ENCODE data around the gene IKBKG.
"Not testable (repeated sequence)": the region's sequence is repeated elsewhere in the genome, so short reads cannot be mapped to it uniquely, and the experiment has no call there.

Gene IKBKG

GRCh38 chrX:154526901-154527675, 20.3 kb upstream of the IKBKG start:
- peak; percentile 65 to 72 for DNase-seq

DNA sequence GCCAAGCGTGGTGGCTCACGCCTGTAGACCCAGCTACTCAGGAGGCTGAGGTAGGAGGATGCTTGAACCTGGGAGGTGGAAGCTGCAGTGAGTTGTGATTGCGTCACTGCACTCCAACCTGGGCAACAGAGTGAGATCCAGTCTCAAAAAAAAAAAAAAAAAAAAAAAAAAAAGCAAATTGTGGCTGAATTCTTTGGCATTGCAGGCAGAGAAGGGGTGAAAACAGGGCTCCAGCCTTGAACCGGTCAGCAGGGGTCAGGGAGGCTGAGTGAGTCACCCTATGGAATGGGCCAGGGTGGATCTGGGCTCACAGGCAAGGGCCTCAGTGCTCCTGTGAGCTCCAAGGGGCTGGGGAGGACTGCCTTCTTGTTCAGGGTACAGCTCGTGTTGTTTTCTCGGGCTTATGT, 18.2 kb upstream of the IKBKG start:
- no peak for DNase-seq

GRCh38 chrX:154530286-154530685, 17.1 kb upstream of the IKBKG start:
- DNase-seq, result no peak

DNA sequence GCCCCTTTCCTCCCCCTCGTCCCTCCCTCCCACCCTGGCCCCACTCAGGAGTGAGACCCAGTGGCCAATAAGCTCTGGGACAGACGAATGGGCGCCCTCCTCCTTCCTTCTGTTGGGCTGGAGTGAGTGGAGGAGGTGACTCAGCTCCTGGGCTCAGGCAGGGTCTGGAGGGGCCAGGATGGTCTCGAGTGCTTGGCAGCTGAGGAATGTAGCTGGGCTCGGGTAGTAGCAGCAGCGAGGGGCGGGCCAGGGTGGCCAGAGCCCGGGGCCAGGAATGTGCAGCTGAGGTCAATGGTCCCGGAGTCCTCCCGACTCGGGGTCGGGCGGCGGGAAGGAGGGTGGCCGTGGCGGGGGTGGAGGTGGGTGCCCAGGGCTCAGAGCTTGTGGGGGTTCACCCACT, 15.8 kb upstream of the IKBKG start:
- DNase-seq, result no peak

DNA sequence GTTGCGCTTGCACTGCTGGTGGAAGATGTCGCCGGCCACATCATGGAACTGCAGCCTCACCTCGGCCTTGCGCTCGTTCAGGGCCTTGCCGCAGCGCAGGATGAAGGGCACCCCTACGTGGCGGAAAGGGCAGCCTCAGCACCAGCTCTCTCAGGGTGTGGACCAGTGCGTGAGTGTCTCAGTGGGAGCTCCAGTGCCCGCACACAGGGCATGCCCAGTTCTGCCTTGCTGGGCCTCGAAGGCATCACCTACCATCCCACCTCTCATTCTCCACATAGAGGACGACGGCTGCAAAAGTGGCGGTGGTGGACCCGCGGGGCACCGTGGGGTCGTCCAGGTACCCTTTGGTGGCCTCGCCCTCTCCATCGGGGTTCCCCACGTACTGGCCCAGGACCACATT, 14.7 kb upstream of the IKBKG start:
- no peak for DNase-seq

DNA sequence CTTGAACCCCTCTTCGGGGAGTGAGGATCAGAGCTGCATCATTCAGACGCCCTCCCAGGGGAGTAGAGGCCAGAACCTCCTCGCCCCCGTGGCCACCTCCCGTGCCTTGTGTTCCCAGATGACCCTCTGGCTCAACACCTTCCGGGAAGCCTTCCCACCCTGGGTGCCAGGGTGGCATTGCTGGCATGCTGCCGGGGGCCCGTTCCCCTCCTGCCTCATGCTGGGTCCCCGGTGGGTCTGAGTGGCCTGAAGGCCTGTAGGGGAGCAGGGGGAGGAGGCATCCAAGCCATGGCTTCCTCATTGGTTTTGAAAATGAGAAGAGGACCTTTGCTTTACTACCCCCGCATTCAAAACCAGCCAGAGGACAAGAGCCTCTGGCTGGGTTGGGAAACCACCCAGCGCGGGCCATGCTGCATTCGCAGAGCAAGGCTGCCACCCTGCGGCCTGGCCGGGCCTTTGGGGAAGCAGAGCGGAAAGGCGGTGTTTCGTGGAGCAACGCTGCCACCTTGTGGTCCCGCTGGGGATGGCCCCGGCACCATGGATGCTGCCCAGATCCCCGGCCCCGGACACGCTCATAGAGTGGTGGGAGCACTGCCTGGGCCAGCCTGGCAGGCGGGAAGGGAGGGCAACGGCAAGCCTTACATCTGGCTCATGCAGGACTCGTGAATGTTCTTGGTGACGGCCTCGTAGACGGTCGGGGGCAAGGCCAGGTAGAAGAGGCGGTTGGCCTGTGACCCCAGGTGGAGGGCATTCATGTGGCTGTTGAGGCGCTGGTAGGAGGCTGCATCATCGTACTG, 12.7 kb upstream of the IKBKG start:
- peak; percentile 85 to 88 for DNase-seq

- DNase-seq, result no peak
Measured at GRCh38 chrX:154535892-154536291, 11.5 kb upstream of the IKBKG start.

GRCh38 chrX:154539077-154539476, 8.3 kb upstream of the IKBKG start:
- DNase-seq, result no peak

- not testable (repeated sequence) for DNase-seq
Measured at GRCh38 chrX:154540365-154540764, 7.1 kb upstream of the IKBKG start.

- no peak for DNase-seq
Measured at GRCh38 chrX:154540897-154541535, 6.4 kb upstream of the IKBKG start.

GRCh38 chrX:154541589-154541895, 5.9 kb upstream of the IKBKG start:
- DNase-seq, result no peak

GRCh38 chrX:154541896-154542722, 5.3 kb upstream of the IKBKG start:
- DNase-seq, result peak; percentile 51 to 64

- DNase-seq, result peak in 1 of 2 donors; percentile 29
Measured at GRCh38 chrX:154542723-154543424, 4.5 kb upstream of the IKBKG start.

- DNase-seq, result no peak
Measured at GRCh38 chrX:154545673-154546274, 1.6 kb upstream of the IKBKG start.

DNA sequence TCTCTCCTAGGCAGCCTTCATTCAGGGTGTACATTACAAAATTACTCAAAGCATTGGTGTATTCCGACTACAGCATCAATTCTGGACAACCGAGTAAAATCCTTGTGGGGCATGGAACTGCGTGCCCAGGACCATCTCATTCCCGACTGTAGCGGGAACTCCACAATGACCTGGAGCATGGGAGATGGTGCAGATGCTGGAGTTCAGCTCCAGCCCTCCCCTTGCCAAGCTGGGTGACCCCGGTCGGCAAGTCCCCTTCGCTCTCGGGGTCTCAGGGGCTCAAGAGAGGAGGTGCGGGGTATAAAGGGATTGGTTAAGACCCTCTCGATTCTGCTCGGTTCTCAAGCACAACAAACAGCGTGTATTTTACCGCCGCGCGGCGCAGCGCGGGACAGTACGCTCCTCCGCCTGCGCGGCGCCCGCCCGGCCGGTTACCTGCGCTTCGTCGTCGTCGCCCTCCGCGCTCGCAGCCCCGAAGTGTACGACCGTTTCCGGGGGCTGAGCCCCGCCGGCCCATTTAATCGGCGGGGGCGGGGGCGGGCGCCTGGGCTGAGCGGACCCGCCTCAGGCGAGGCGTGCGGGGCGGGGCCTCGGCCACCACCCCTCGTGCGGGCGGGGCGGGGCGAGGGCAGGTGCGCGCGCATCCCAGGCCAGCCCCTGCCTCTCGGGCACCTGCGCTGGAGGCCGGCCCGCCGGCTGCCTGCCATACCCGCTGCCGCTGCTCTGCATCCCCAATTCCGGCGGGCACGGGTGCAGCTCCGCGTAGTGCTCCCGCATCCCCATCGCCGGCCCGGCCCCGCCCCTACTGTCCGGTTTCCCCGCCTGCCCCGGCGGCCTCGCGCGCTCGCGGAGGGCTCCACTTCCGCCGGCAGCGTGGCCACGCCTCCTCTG, 821 bp upstream of the IKBKG start, which contains the start of gene G6PD:
TSS of gene G6PD (minus strand) at position 493 of the 891 bp plus-strand sequence. CDS start 691 bp downstream, outside the sequence.
- peak; percentile 79 to 82 for DNase-seq

DNA sequence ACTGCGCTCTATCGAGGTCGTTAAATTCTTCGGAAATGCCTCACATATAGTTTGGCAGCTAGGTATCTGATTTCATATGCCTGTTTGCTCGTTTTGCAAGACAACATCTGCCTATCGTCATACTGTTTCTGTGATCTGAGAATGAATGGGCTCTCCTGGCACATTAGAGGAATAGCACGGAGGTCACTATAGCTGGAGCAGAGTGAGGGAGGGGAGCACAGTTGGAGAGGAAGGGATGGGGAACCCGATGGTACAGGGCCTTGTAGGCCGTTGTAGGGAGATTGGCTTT, 552 bp downstream of the IKBKG start:
- no peak for DNase-seq

DNA sequence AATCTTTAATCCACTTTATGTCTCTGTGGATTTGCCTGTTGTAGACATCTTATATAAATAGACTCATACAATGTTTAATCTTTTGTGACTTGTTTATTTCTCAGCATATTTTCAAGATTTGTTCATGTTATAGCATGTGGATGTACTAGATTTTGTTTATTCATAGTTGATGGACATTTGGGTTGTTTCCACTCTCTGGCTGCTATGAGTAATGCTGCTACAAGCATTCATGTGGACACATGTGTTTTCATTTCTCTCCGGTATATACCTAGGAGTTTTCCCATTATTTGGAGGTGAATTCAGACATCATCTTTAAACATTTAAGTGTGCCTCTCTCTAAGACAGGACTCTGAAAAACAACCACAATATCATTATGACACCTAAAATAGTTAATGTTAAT, 2.3 kb downstream of the IKBKG start:
- DNase-seq, result no peak

DNA sequence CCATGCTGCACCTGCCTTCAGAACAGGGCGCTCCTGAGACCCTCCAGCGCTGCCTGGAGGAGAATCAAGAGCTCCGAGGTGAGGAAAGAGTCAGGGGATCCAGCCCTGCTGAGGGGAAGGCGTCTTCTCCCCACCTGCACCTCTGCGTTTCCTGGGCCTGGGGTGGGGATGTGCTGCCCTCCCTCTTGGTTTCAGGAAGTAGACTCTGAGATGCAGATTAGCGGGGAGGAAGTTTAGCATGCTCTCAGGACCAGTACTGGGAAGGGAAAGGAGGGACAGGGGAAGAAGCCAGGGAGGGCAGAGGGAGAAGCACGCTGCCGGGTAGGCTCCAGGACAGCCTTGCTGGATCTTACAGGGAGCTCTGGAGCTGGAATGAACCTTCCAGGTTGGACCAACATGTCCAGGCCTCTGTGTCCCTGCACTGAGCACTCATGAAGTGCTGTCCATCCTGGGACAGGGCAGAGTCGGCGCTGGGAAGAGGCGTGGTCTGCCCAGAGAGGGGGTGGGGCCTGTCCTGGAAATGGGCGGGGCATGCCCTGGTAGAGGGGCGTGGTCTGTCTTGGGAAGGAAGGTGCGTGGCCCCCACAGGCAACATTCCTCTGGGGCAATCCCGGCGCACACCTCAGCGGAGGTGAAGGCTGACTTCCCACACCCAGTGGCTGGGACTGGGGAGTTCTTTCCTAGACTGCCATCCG, 4.8 kb downstream of the IKBKG start:
- not testable (repeated sequence) for DNase-seq

GRCh38 chrX:154558060-154558690, 10.8 kb downstream of the IKBKG start:
- DNase-seq, result not testable (repeated sequence)

DNA sequence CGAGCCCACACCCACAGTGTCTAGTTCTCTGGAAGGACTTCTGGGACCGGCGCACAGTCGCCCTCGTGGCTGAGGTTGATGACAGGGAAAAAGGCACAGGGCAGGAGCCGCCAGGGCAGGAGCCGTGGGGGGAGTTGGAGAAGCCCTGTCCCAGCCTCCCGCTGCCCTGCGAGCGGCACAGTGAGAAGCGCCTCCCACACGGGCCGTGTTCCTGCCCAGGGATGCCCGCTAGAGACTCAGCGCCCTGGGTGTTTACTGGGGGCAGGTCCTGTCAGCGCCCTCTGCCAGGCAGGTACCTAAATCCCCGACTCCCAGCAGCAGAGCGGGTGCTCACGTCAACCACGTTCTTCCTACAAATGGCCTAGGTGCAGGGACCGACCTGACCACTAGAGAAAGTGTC, 11.5 kb downstream of the IKBKG start:
- DNase-seq, result not testable (repeated sequence)
